Measurements from ENCODE around the gene XYLT1. TPM values are rescaled to one million over a fixed set of nuclear protein-coding genes. Genes with fewer than 3 reads are reported as not detected.

The XYLT1 gene
- total RNA-seq, 4 donors from 2014 or later: 5.6 to 14.9 (median 10.8) TPM

GRCh38 chr16:17313793-17314547, 156.8 kb downstream of the XYLT1 start:
- no peaks in the 10 kb centered on the region for H3K9me3 ChIP-seq

DNA sequence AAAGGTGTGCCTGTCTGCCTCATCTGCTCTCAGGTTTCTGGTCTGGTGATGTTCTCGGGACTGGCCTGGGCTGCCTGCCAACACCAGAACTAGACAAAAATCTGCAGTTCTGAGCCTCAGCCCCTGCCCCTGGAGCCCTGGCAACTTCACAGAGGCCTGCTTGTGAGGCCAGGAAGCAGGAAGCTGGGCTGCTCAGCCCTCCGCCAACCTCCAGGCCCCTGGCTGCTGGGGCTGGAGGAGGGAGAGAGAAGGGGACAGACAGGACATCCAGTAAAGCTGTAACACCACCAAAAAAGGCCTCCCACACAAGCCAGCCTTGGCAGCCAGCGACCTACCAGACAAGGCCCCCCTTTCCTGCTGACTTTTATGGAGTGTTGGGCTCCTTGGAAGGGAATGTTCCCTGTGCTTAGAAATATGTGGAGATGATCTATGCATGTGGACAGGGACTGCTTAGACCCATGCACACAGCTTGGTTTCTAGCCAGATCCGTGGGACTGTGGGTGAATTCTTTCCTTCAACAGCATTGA, 157.6 kb downstream of the XYLT1 start:
- TF ChIP-seq CTCF (IDR thresholded peaks at IDR 0.05) (no peak), POLR2A (IDR thresholded peaks at IDR 0.05) (no peak)
- intact Hi-C loops (cut with DNase I): no loop called here
- H3K4me3 ChIP-seq (replicated peaks in 1 of 3): no peak overlapping the region
- H3K27ac ChIP-seq: peak overlapping the region; percentile 82 to 95 (median 91)
- H3K9me3 ChIP-seq: no peaks in the 10 kb centered on the region
- 38 to 42% methylated on average over 2 to 4 of the region's 4 CpGs for WGBS, 2 donors
- H3K36me3 ChIP-seq: no peaks in the 10 kb centered on the region
- peak; percentile 83 to 89 for DNase-seq
- H3K27me3 ChIP-seq: no peaks in the 10 kb centered on the region
- peaks cover 36 to 44% of the 10 kb centered on the region in 2 donors for H3K4me1 ChIP-seq

More at GRCh38 chr16:17313793-17314547, 156.8 kb downstream of the XYLT1 start:
- Histone ChIP-seq H3K4me1 (peaks cover 44 to 48% of the 10 kb centered on the region in 2 donors), H3K4me3 (replicated peaks in 1 of 3) (no peak overlapping the region), H3K27ac (peak overlapping the region; percentile 82 to 95 (median 91)), H3K27me3 (no peaks in the 10 kb centered on the region), H3K36me3 (no peaks in the 10 kb centered on the region)
- intact Hi-C loops (cut with DNase I): no loop called here
- peak; percentile 43 to 48 for DNase-seq
- 27 to 40% methylated on average over 7 of the region's 7 CpGs for WGBS, 2 donors
- TF ChIP-seq CTCF (IDR thresholded peaks at IDR 0.05) (no peak), POLR2A (IDR thresholded peaks at IDR 0.05) (no peak)

DNA sequence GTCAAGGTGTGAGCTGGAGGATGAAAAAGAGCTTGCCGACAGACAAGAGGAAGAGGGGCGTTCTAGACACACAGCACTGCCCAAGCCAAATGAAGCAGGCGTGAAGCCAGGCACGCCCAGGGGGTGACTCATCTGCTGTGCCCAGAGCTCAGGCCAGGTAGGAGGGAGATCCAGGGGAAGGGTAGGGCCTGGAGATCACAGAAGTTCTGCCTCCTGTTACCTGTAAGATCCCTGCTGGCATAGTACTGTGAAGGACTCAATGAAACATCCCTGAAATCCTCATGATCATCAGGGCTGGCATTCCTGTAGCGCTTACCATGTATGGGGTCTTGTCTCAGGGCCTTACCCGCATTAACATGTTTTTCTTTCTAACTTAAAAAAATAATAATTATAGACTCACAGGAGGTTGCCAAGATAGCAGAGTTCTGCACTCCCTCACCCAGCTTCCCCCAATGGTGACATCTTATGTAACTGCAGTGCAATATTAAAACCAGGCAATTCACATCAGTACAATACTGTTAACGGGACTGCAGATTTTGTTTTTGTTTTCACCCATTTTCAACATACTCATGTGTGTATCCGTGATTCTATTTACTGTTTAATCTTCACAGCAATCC, 158.6 kb downstream of the XYLT1 start:
- no peak for TF ChIP-seq CTCF (IDR thresholded peaks at IDR 0.05)
- TF ChIP-seq POLR2A (IDR thresholded peaks at IDR 0.05): no peak
- Histone ChIP-seq H3K36me3 (no peaks in the 10 kb centered on the region), H3K27ac (peak overlapping the region; percentile 82 to 95 (median 91)), H3K4me3 (replicated peaks in 1 of 3) (no peak overlapping the region), H3K9me3 (no peaks in the 10 kb centered on the region), H3K4me1 (peaks cover 31 to 38% of the 10 kb centered on the region in 2 donors), H3K27me3 (no peaks in the 10 kb centered on the region)
- WGBS, 2 donors: 85 to 90% methylated on average over 8 of the region's 8 CpGs
- intact Hi-C loops (cut with DNase I): no loop called here
- peak; percentile 53 to 71 for DNase-seq

DNA sequence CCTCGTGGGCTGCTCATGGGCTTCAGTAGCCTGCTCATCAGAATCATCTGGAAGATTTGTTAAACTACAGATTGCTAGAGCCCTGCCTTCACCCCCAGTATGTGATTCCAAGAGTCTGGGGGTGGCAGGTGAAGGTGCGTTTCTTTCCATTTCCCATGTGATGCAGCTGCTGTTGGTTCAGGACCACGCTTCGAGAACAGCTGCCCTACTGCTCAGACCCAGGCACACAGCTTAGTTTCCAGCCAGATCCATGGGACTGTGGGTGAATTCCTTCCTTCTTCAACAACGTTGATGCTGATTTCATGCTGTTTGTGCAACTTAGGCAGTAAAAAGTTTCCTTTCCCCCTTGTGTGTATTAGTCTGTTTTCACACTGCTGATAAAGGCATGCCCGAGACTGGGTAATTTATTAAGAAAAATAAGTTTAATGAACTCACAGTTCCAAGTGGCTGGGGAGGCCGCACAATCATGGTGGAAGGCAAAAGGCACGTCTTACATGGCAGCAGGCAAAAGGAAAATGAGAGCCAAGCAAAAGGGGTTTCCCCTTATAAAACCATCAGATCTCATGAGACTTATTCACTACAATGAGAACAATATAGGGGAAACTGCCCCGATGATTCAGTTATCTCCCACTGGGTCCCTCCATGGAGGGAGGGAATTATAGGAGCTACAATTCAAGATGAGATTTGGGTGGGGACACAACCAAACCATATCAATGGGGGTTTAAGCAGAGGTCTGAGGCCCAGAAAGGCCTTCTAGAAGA, 159.2 kb downstream of the XYLT1 start:
- WGBS, 2 donors: 89 to 90% methylated on average over 9 of the region's 9 CpGs
- TF ChIP-seq POLR2A (IDR thresholded peaks at IDR 0.05) (no peak), CTCF (IDR thresholded peaks at IDR 0.05) (no peak)
- peaks cover 31 to 38% of the 10 kb centered on the region in 2 donors for H3K4me1 ChIP-seq
- no peak for DNase-seq
- no peaks in the 10 kb centered on the region for H3K9me3 ChIP-seq
- no peak overlapping the region for H3K4me3 ChIP-seq (replicated peaks in 1 of 3)
- intact Hi-C loops (cut with DNase I): no loop called here
- H3K27me3 ChIP-seq: no peaks in the 10 kb centered on the region
- peak overlapping the region in 2 of 3 donors; percentile 91 to 95 for H3K27ac ChIP-seq
- no peaks in the 10 kb centered on the region for H3K36me3 ChIP-seq

Data from thyroid gland (tissue), 4 donors.